ENCODE data around the gene NPAS3. TPM values are rescaled to one million over a fixed set of nuclear protein-coding genes. Genes with fewer than 3 reads are reported as not detected.
A peak's percentile ranks its signal among the peaks of the same experiment; 100 is the strongest.

The NPAS3 gene
- total RNA-seq, 1 donor from 2014 or later: 0.70 TPM

- no peak for DNase-seq (ENCODE audit: low read depth)
Measured at GRCh38 chr14:33780035-33780434, 841.4 kb downstream of the NPAS3 start.

- DNase-seq (ENCODE audit: low read depth): no peak
Measured at GRCh38 chr14:33781236-33781635, 842.6 kb downstream of the NPAS3 start.

GRCh38 chr14:33782923-33783322 is 844.2 kb downstream of the NPAS3 start:
- no peak for DNase-seq (ENCODE audit: low read depth)

- no peak for DNase-seq (ENCODE audit: low read depth)
Measured at GRCh38 chr14:33786091-33786825, 847.6 kb downstream of the NPAS3 start.

- no peak for DNase-seq (ENCODE audit: low read depth)
Measured at GRCh38 chr14:33788161-33788560, 849.5 kb downstream of the NPAS3 start.

- no peak for DNase-seq (ENCODE audit: low read depth)
Measured at GRCh38 chr14:33790996-33791395, 852.3 kb downstream of the NPAS3 start.

GRCh38 chr14:33792009-33792719 is 853.5 kb downstream of the NPAS3 start:
- peak; percentile 57 for DNase-seq (ENCODE audit: low read depth)

GRCh38 chr14:33792720-33793368 is 854.2 kb downstream of the NPAS3 start:
- DNase-seq (ENCODE audit: low read depth): peak; percentile 59

- no peak for DNase-seq (ENCODE audit: low read depth)
Measured at GRCh38 chr14:33793398-33794110, 854.9 kb downstream of the NPAS3 start.

- no peak for DNase-seq (ENCODE audit: low read depth)
Measured at GRCh38 chr14:33794791-33795305, 856.2 kb downstream of the NPAS3 start.

GRCh38 chr14:33796356-33796755 is 857.7 kb downstream of the NPAS3 start:
- DNase-seq (ENCODE audit: low read depth): peak; percentile 16

GRCh38 chr14:33799705-33800570 is 861.3 kb downstream of the NPAS3 start:
- DNase-seq (ENCODE audit: low read depth): no peak

- no peak for DNase-seq (ENCODE audit: low read depth)
Measured at GRCh38 chr14:33800735-33801163, 862.1 kb downstream of the NPAS3 start.

- no peak for DNase-seq (ENCODE audit: low read depth)
Measured at GRCh38 chr14:33802737-33803136, 864.1 kb downstream of the NPAS3 start.

GRCh38 chr14:33805593-33805992 is 866.9 kb downstream of the NPAS3 start:
- DNase-seq (ENCODE audit: low read depth): no peak

GRCh38 chr14:33806905-33807304 is 868.2 kb downstream of the NPAS3 start:
- DNase-seq (ENCODE audit: low read depth): no peak

- DNase-seq (ENCODE audit: low read depth): no peak
Measured at GRCh38 chr14:33808187-33808586, 869.5 kb downstream of the NPAS3 start.

- no peak for DNase-seq (ENCODE audit: low read depth)
Measured at GRCh38 chr14:33809396-33809981, 870.8 kb downstream of the NPAS3 start.

- no peak for DNase-seq (ENCODE audit: low read depth)
Measured at GRCh38 chr14:33810308-33810707, 871.6 kb downstream of the NPAS3 start.

- no peak for DNase-seq (ENCODE audit: low read depth)
Measured at GRCh38 chr14:33811721-33812120, 873.0 kb downstream of the NPAS3 start.

- no peak for DNase-seq (ENCODE audit: low read depth)
Measured at GRCh38 chr14:33812181-33812580, 873.5 kb downstream of the NPAS3 start.
